HEK293 (cell line): Measurements from ENCODE around the gene WWOX.

Experiments used
- CTCF ChIP-seq: fragments of 450-650 bp; formaldehyde crosslinking; IDR thresholded peaks from 2 replicates; pipeline ENCODE4 v1.5.1; 2016; ENCODE audit warnings: missing biosample characterization, missing genetic modification characterization
- HOXA7 ChIP-seq: sonication (generic); formaldehyde crosslinking; IDR thresholded peaks from 2 replicates; pipeline ENCODE4 v1.8.1; 2022; ENCODE audit warnings: missing genetic modification reagents, borderline replicate concordance
- PRDM1 ChIP-seq: fragments of 450-650 bp; formaldehyde crosslinking; IDR thresholded peaks from 2 replicates; pipeline ENCODE4; 2016; ENCODE audit warnings: missing biosample characterization, missing genetic modification characterization
- ZNF133 ChIP-seq: fragments of 450-650 bp; formaldehyde crosslinking; IDR thresholded peaks from 2 replicates; pipeline ENCODE4 v1.5.1; 2016; ENCODE audit warnings: missing biosample characterization, missing genetic modification characterization
- ZNF169 ChIP-seq: fragments of 450-650 bp; formaldehyde crosslinking; IDR thresholded peaks from 2 replicates; pipeline ENCODE4 v1.5.1; 2016; ENCODE audit warnings: missing biosample characterization, missing genetic modification characterization
- ZNF24 ChIP-seq: fragments of 450-650 bp; formaldehyde crosslinking; IDR thresholded peaks from 2 replicates; pipeline ENCODE4 v1.5.1; 2016; ENCODE audit warnings: missing biosample characterization, missing genetic modification characterization
- ZNF423 ChIP-seq: fragments of 450-650 bp; formaldehyde crosslinking; IDR thresholded peaks from 2 replicates; pipeline ENCODE4 v1.5.1; 2016; ENCODE audit warnings: missing biosample characterization, missing genetic modification characterization
- ZNF596 ChIP-seq: fragments of 450-650 bp; IDR thresholded peaks from 2 replicates; pipeline ENCODE4 v1.5.0; 2018; ENCODE audit warnings: missing biosample characterization, mild to moderate bottlenecking, missing genetic modification characterization, moderate library complexity
- ZNF677 ChIP-seq: fragments of 450-650 bp; IDR thresholded peaks from 2 replicates; pipeline ENCODE4 v1.5.0; 2018; ENCODE audit warnings: missing biosample characterization, mild to moderate bottlenecking, missing genetic modification characterization, moderate library complexity

DNA sequence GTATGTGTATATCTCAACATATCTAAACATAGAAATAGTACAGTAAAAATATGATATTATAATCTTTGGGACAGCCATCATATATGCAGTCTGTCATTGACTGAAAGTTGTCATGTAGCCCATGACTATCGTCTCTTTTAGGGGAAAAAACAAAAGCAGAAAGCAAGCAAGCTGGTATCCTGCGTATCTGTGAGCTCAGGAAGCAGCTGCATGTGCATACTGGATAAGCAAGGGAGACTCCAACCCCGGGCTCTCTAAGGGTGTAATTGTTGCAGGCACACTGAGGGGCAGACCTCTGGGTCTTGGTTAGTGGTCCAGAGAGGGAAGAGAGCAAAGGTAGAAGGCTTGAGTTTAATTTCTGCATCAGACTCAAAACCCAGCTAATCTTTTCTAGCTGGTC, 920.0 kb downstream of the WWOX start:
- TF ChIP-seq CTCF (tag by site-specific recombination) (no peak), PRDM1 (no peak), HOXA7 (CRISPR knock-in tag) (no peak), ZNF677 (no peak), ZNF133 (tag by site-specific recombination) (no peak), ZNF423 (tag by site-specific recombination) (no peak), ZNF24 (tag by site-specific recombination) (no peak), ZNF169 (no peak), ZNF596 (tag by site-specific recombination) (no peak)
